Transverse colon (tissue), 4 donors: Measurements from ENCODE around the gene NRARP. TPM values are rescaled to one million over a fixed set of nuclear protein-coding genes. Genes with fewer than 3 reads are reported as not detected.
"Not testable (repeated sequence)": the region's sequence is repeated elsewhere in the genome, so short reads cannot be mapped to it uniquely, and the experiment has no call there.

Source experiments
- DNase-seq: peaks from one replicate; pipeline ENCODE4 v3.0.0-alpha.2; 2019
- H3K27ac ChIP-seq, 4 donors: fragments of 200-600 bp; sonication (generic); 2 replicates each; pipeline ENCODE4 v1.5.1; 2016 to 2018; ENCODE audit warnings: inconsistent platforms in 4 of 4
- H3K27me3 ChIP-seq: fragments of 200-600 bp; sonication (generic); 2 replicates; pipeline ENCODE4 v1.5.1; 2017; ENCODE audit warnings: inconsistent platforms
- H3K36me3 ChIP-seq, 4 donors: fragments of 200-600 bp; sonication (generic); 2 replicates each; pipeline ENCODE4 v1.5.1; 2017 to 2019; ENCODE audit warnings: inconsistent platforms in 4 of 4
- H3K4me1 ChIP-seq, 4 donors: fragments of 200-600 bp; sonication (generic); 2 replicates each; pipeline ENCODE4 v1.5.1; 2017 to 2020; ENCODE audit warnings: inconsistent platforms in 4 of 4
- H3K4me3 ChIP-seq, 4 donors: fragments of 200-600 bp; sonication (generic); 1 replicate in 1 of 4; 2 replicates in 3 of 4; pipeline versions ENCODE4 v1.5.1 to v1.6.1; 2017 to 2019; ENCODE audit warnings: inconsistent platforms in 4 of 4
- H3K9me3 ChIP-seq, 2 donors: fragments of 200-600 bp; sonication (generic); 2 replicates each; pipeline ENCODE4 v1.5.1; 2017 to 2019; ENCODE audit warnings: inconsistent platforms in 2 of 2
- EP300 ChIP-seq: sonication (generic); formaldehyde crosslinking; IDR thresholded peaks from one replicate; pipeline ENCODE4 v1.6.1; 2017; ENCODE audit warnings: antibody characterized with exemption, low read depth
- POLR2A ChIP-seq: fragments of 450-650 bp; IDR thresholded peaks from one replicate; pipeline ENCODE4 v1.6.1; 2016; ENCODE audit warnings: antibody characterized with exemption, mild to moderate bottlenecking, moderate library complexity
- POLR2AphosphoS5 ChIP-seq, 3 donors: sonication (generic); formaldehyde crosslinking; IDR thresholded peaks; one replicate each; pipeline ENCODE4 v1.6.1; 2016; ENCODE audit warnings: antibody characterized with exemption in 3 of 3
- WGBS, 2 donors: methylation state at CpG; one replicate each; pipeline ENCODE4 v1.1.5; 2018; ENCODE audit warnings: low coverage in 1 of 2; 5-methylcytosine and 5-hydroxymethylcytosine counted together
- in situ Hi-C, 4 donors: fragments of 200-750 bp; cut with MboI; loops; one replicate each; pipeline versions ENCODE4 v1.15.0 to v1.15.1; 2017; ENCODE audit warnings: low sequenced_read_pairs in 3 of 4, low pct_ligation_motif_present in 1 of 4, low pct_unique_long_range_greater_than_20kb in 1 of 4
- intact Hi-C: fragments of 100-400 bp; cut with DNase I; formaldehyde crosslinking; loops from one replicate; pipeline ENCODE4 v1.15.1; 2023; ENCODE audit warnings: low total_unique reads
- total RNA-seq, 4 donors: library from RNA; depleted of rRNA; stranded (reverse); fragments of >200 nt; gene quantifications; one replicate each; pipeline ENCODE4 v1.1.0, GENCODE V29; 2016
- TF ChIP-seq, protein P1 (sequence below), 5 experiments: fragments of 200-600 bp in 3 of 5; fragments of 450-650 bp in 2 of 5; sonication (generic) in 3 of 5; IDR thresholded peaks; 1 replicate in 2 of 5; 2 replicates in 3 of 5; pipeline ENCODE4 v1.5.1; 2016 to 2017; ENCODE audit warnings: antibody characterized with exemption in 5 of 5, inconsistent platforms in 3 of 5, mild to moderate bottlenecking in 2 of 5, moderate library complexity in 1 of 5

Gene NRARP
- total RNA-seq, 4 donors from 2014 or later = 92.0 to 343 (median 134) TPM

DNA sequence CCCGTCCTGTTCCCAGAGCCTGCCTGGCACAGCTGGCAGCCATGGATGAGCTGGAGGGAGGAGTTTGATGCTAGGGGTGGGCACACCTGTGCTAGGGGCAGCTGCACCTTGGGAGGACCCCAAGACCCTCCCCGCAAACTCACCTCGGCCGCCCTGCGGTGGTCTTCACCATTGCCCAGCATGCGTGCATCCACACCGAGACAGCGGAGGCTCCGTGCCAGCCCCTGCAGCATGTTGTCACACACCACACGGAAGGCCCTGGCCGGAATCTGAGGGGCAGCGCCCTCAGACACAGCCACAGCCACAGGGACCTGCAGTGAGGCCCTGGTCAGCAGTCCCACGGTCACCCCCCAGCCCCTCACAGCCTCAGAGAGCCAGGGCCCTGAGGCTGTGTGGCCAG is 45.9 kb upstream of the NRARP start:
- Histone ChIP-seq H3K27me3 (no peaks in the 10 kb centered on the region), H3K9me3 (peaks cover 0 to 4% of the 10 kb centered on the region in 2 donors), H3K36me3 (peaks cover 0 to 10% (median 4%) of the 10 kb centered on the region in 4 donors), H3K4me1 (no peaks in the 10 kb centered on the region), H3K4me3 (no peak overlapping the region), H3K27ac (no peak overlapping the region)
- 98% methylated on average over 12 of the region's 13 CpGs; no CpG with 5 or more reads in 1 of the 2 donors for WGBS, 2 donors
- intact Hi-C loops = no loop called here
- DNase-seq = no peak
- in situ Hi-C loops = no loop called here
- TF ChIP-seq EP300 = no peak
- TF ChIP-seq, protein P1, sequence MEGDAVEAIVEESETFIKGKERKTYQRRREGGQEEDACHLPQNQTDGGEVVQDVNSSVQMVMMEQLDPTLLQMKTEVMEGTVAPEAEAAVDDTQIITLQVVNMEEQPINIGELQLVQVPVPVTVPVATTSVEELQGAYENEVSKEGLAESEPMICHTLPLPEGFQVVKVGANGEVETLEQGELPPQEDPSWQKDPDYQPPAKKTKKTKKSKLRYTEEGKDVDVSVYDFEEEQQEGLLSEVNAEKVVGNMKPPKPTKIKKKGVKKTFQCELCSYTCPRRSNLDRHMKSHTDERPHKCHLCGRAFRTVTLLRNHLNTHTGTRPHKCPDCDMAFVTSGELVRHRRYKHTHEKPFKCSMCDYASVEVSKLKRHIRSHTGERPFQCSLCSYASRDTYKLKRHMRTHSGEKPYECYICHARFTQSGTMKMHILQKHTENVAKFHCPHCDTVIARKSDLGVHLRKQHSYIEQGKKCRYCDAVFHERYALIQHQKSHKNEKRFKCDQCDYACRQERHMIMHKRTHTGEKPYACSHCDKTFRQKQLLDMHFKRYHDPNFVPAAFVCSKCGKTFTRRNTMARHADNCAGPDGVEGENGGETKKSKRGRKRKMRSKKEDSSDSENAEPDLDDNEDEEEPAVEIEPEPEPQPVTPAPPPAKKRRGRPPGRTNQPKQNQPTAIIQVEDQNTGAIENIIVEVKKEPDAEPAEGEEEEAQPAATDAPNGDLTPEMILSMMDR (IDR thresholded peaks at IDR 0.05) = no peak
- TF ChIP-seq POLR2AphosphoS5 (IDR thresholded peaks at IDR 0.05) = no peak
- no peak for TF ChIP-seq POLR2A

DNA sequence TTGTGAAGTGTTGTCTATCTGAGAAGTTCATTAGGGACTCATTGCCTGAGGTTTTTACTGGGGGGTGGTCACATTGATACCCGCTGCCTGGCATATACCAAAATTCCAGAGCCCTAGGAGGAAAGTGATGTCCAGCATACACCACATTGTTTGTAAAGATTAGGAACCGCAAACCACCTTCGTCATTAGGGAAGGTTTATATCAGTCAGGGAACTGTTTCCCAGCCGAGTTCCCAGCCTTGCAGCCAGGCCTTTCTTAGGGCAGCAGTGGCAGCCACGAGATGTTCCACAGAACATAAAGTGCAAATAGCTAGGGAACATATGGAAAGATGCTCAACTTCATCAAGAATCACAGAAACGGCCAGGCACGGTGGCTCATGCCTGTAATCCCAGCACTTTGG is 40.4 kb upstream of the NRARP start:
- H3K4me3 ChIP-seq = no peak overlapping the region
- intact Hi-C loops (no loop called here), in situ Hi-C loops (no loop called here)
- WGBS, 2 donors = 78 to 92% methylated on average over 2 to 7 of the region's 7 CpGs
- peaks cover 0 to 4% of the 10 kb centered on the region in 2 donors for H3K9me3 ChIP-seq
- H3K27me3 ChIP-seq = no peaks in the 10 kb centered on the region
- no peaks in the 10 kb centered on the region for H3K4me1 ChIP-seq
- TF ChIP-seq POLR2A (no peak), EP300 (no peak), POLR2AphosphoS5 (IDR thresholded peaks at IDR 0.05) (no peak)
- TF ChIP-seq, protein P1 (IDR thresholded peaks at IDR 0.05) = no peak
- H3K27ac ChIP-seq = no peak overlapping the region
- peaks cover 0 to 10% (median 4%) of the 10 kb centered on the region in 4 donors for H3K36me3 ChIP-seq
- no peak for DNase-seq

DNA sequence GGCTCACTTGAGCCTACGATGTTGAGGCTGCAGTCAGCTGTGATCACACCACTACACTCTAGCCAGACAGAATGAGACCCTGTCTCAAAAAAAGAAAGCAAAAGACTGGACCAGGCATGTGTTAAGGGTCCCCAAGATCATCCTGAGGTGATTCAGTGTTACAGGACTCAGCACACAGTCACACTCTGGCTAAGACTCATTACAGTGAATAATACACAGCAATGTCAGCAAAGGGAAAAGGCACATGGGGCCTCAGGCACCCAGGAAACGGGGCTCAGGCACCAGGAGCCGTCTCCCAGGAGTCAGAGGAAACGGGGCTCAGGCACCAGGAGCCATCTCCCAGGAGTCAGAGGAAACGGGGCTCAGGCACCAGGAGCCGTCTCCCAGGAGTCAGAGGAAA is 39.2 kb upstream of the NRARP start:
- in situ Hi-C loops (no loop called here), intact Hi-C loops (no loop called here)
- DNase-seq = no peak

DNA sequence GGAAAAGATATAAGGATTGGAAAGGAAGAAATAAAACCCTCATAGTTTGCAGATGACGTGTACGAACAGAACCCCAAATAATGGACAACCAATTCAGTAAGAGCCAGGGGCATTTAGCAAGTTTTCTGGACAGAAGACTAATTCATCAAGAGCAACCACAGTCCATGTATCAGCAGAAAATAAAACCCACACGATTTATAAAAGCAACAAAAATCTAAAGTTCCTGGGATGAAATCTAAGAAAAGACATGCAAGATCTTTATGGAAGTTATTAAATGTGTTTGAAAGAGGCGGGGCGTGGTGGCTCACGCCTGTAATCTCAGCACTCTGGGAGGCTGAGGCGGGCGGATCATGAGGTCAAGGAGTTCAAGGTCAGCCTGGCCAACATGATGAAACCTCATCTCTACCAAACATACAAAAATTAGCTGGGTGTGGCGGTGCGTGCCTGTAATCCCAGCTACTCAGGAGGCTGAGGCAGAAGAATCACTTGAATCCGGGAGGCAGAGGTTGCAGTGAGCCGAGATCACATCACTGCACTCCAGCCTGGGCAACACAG is 37.9 kb upstream of the NRARP start:
- WGBS, 2 donors = 88 to 89% methylated on average over 11 to 12 of the region's 12 CpGs
- in situ Hi-C loops, H3K4me1 ChIP-seq, intact Hi-C loops, H3K27me3 ChIP-seq, H3K9me3 ChIP-seq, H3K36me3 ChIP-seq, DNase-seq, H3K4me3 ChIP-seq, H3K27ac ChIP-seq: not testable (repeated sequence)

More for the DNA sequence above, 39.2 kb upstream of the NRARP start:
- H3K27ac ChIP-seq = no peak overlapping the region
- no peak overlapping the region for H3K4me3 ChIP-seq
- 76 to 78% methylated on average over 3 of the region's 6 CpGs for WGBS, 2 donors
- peaks cover 4 to 8% of the 10 kb centered on the region in 2 donors for H3K9me3 ChIP-seq
- H3K36me3 ChIP-seq = no peaks in the 10 kb centered on the region
- TF ChIP-seq POLR2AphosphoS5 (IDR thresholded peaks at IDR 0.05) = no peak
- TF ChIP-seq, protein P1 (IDR thresholded peaks at IDR 0.05) = no peak
- no peak for TF ChIP-seq POLR2A
- no peak for TF ChIP-seq EP300
- H3K4me1 ChIP-seq = no peaks in the 10 kb centered on the region
- H3K27me3 ChIP-seq = no peaks in the 10 kb centered on the region
